Measurements from ENCODE around the gene UST. TPM values are rescaled to one million over a fixed set of nuclear protein-coding genes. Genes with fewer than 3 reads are reported as not detected.

UST gene
- total RNA-seq (2021; fragmentation: NEBNext Ultra II Directional; extraction: Animal tissue kit (Norgen Biotek cat#: 25700)) (31.9 and 34.5 TPM in 2 replicates), polyA plus RNA-seq (2011; rRNA removed) (9.5 and 13.5 TPM in 2 replicates), polyA minus RNA-seq (2011; rRNA and poly(A)+ RNA removed) (16.8 and 20.8 TPM in 2 replicates)
- 14.5 TPM for polyA plus RNA-seq (2011; cell fraction: cytosol; rRNA removed)
- polyA plus RNA-seq (2011; cell fraction: nucleus; rRNA removed), result 11.0 TPM
- 19.6 to 25.7 TPM (median 21.6 TPM) in 4 replicates for polyA plus RNA-seq (2012, experiment 1 of 2)
- 14.0 TPM for polyA plus RNA-seq (2012, experiment 2 of 2)
- polyA plus RNA-seq (2013, experiment 1 of 2), result 36.2 TPM
- 38.7 TPM for polyA plus RNA-seq (2013, experiment 2 of 2)
- 17.0 TPM for polyA minus RNA-seq (2011; cell fraction: cytosol; rRNA and poly(A)+ RNA removed)
- polyA minus RNA-seq (2011; cell fraction: nucleus; rRNA and poly(A)+ RNA removed), result 28.7 TPM
- long read RNA-seq, experiment 1, full-length matches to known transcripts, result 5 of 44 reads
- long read RNA-seq, experiment 1, partial matches to known transcripts, result 5 of 44 reads
- long read RNA-seq, experiment 1, other reads (novel, unspliced or antisense), result 34 of 44 reads
- long read RNA-seq, experiment 2, partial matches to known transcripts, result 1 of 7 reads
- long read RNA-seq, experiment 2, other reads (novel, unspliced or antisense), result 6 of 7 reads

- Histone ChIP-seq H3K9me3 (ENCODE audit: insufficient read depth in 2 of 2, low read depth in 1 of 2, low read length in 1 of 2) (no peaks in the 10 kb centered on the region), H4K5ac (ENCODE audit: insufficient read length, low read depth, low read length) (peak within 1 kb of the TSS; percentile 45), H3K27me3 (replicated peaks in 1 of 4; ENCODE audit: control insufficient read depth in 3 of 4, extremely low read depth in 1 of 4, insufficient read depth in 3 of 4, low read length in 3 of 4) (no peaks in the 10 kb centered on the region), H3K36me3 (ENCODE audit: control insufficient read depth in 2 of 4, insufficient read depth in 4 of 4, low read length in 3 of 4) (no peaks in the 10 kb centered on the region; a peak in 1 of 8 replicates), H3K14ac (ENCODE audit: insufficient read length) (peak within 1 kb of the TSS; percentile 52), H3K4me1 (replicated peaks in 1 of 4; ENCODE audit: control insufficient read depth in 3 of 4, insufficient read depth in 4 of 4, low read length in 3 of 4) (peaks cover 7 to 18% (median 11%) of the 10 kb centered on the region in 4 experiments), H2BK120ac (replicated peaks; ENCODE audit: low read depth, low read length) (peak within 1 kb of the TSS; percentile 67), H2BK12ac (ENCODE audit: low read depth, low read length) (0 out of 2 replicates have a peak within 1 kb of the TSS, but pooled peaks have one; percentile 69), H3K9ac (replicated peaks in 1 of 4; ENCODE audit: extremely low read depth in 1 of 4, low read depth in 3 of 4, low read length in 3 of 4) (peak within 1 kb of the TSS; percentile 61 to 86 (median 64); a peak in 6 of 7 replicates), H2BK15ac (ENCODE audit: low read length) (0 out of 2 replicates have a peak within 1 kb of the TSS, but pooled peaks have one; percentile 73), H3K79me2 (ENCODE audit: control insufficient read depth in 1 of 2, insufficient read depth in 2 of 2, low read length in 2 of 2) (peaks cover 25 to 39% of the 10 kb centered on the region in 2 experiments), H3K23me2 (ENCODE audit: low read depth, low read length) (peaks cover 11% of the 10 kb centered on the region), H3K4me2 (ENCODE audit: insufficient read depth in 1 of 2, low read depth in 2 of 2, low read length in 2 of 2) (peak within 1 kb of the TSS; percentile 99), H3K27ac (ENCODE audit: low read depth, low read length) (peak within 1 kb of the TSS; percentile 73; the same call in 1 of the 2 replicates), H4K20me1 (replicated peaks in 1 of 2; ENCODE audit: control insufficient read depth in 1 of 2, insufficient read depth in 2 of 2, low read length in 2 of 2) (peaks cover 11 to 14% of the 10 kb centered on the region in 2 experiments), H3K18ac (ENCODE audit: extremely low read depth, low read length) (peak within 1 kb of the TSS; percentile 65; the same call in 1 of the 2 replicates), H2AK5ac (ENCODE audit: low read depth, low read length) (no peak within 1 kb of the TSS), H2BK20ac (ENCODE audit: low read length) (peak within 1 kb of the TSS; percentile 9; the same call in 1 of the 2 replicates), H4K8ac (ENCODE audit: extremely low read depth, insufficient read depth, low read length) (peak within 1 kb of the TSS; percentile 46), H3K56ac (replicated peaks; ENCODE audit: insufficient read length, low read depth, low read length) (peak within 1 kb of the TSS; percentile 60), H3K4ac (replicated peaks; ENCODE audit: insufficient read length, low read depth, low read length) (peak within 1 kb of the TSS; percentile 64), H3K4me3 (ENCODE audit: extremely low read depth in 1 of 4, insufficient read depth in 2 of 4, low read depth in 3 of 4, low read length in 4 of 4) (peak within 1 kb of the TSS; percentile 87 to 97 (median 90)), H2AFZ (ENCODE audit: low read length) (peak within 1 kb of the TSS; percentile 60), H3K79me1 (ENCODE audit: low read depth, low read length) (peaks cover 13% of the 10 kb centered on the region), H4K91ac (replicated peaks; ENCODE audit: insufficient read length, low read length) (peak within 1 kb of the TSS; percentile 62), H3K23ac (ENCODE audit: insufficient read length) (no peak within 1 kb of the TSS), H2BK5ac (ENCODE audit: low read depth, low read length) (peak within 1 kb of the TSS; percentile 82; the same call in 1 of the 2 replicates)
- WGBS, 2 experiments (ENCODE audit: extremely low coverage in 1 of 2, insufficient coverage in 1 of 2, insufficient read length in 1 of 2, insufficient replicate concordance in 2 of 2, low coverage in 1 of 2, low lambda C conversion rate in 2 of 2, missing lambda C conversion rate in 1 of 2), result 1% methylated on average over 46 of the region's 50 CpGs; no CpG with 5 or more reads in 1 of the 2 experiments
- CTCF ChIA-PET (ENCODE audit: partially characterized antibody), result interaction anchor here (0.9 to 1.6 kb wide), 2 partner anchors 31 to 35 kb away, joined by 3 read pairs; no protein-coding TSS in a partner anchor
- POLR2A ChIA-PET (ENCODE audit: partially characterized antibody), result interaction anchor here (1.0 to 3.4 kb wide), 2 partner anchors 12 to 135 kb away, joined by 3 to 16 read pairs; no protein-coding TSS in a partner anchor
- peak; percentile 82 to 85 for DNase-seq (ENCODE audit: low read depth in 1 of 2, low spot score in 2 of 2)
- FAIRE-seq, result peak; percentile 66
- TF ChIP-seq ZNF274 (IDR thresholded peaks at IDR 0.05; ENCODE audit: borderline replicate concordance, extremely low read depth, low read length), result no peak
- no peak for TF ChIP-seq ATF2 (IDR thresholded peaks at IDR 0.05; ENCODE audit: low read length)
- peak; percentile 27 for TF ChIP-seq SAP30 (IDR thresholded peaks at IDR 0.05; ENCODE audit: insufficient read depth, insufficient replicate concordance, low read length)
- peak; percentile 60 for TF ChIP-seq TAF7 (optimal IDR thresholded peaks at IDR 0.05; ENCODE audit: borderline replicate concordance, low read depth, low read length)
- no peak for TF ChIP-seq TEAD4 (IDR thresholded peaks at IDR 0.05; ENCODE audit: low read depth, low read length)
- TF ChIP-seq BACH1 (IDR thresholded peaks at IDR 0.05; ENCODE audit: low read length), result 0 out of 2 replicates have a peak, but pooled peaks have one; percentile 9
Observed at GRCh38 chr6:148746363-148747144, at the start of gene UST. UST (plus strand) TSS chr6:148747030; CDS start chr6:148747431, 401 bp downstream.

Measured in H1 (cell line).